ENCODE results near the gene KISS1R.

DNA sequence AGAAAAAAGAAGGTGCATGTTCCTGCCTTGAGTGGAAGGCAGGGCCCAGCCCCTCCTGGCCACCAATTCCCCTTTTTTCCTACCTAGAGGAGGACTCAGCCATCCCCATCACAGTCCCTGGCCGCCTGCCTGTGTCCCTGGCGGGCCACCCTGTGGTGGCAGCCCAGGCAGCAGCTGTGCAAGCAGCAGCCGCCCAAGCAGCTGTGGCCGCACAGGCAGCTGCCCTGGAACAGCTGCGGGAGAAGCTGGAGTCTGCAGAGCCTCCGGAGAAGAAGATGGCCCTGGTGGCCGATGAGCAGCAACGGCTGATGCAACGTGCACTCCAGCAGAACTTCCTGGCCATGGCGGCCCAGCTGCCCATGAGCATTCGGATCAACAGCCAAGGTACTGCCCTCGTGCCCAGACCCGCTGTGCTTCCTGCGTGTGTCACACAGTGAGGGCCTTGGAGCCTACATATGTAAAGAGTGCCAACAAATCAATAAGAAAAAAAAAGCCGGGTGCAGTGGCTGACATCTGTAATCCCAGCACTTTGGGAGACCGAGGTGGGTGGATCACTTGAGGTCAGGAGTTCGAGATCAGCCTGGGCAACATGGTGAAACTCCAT, 49.5 kb downstream of the KISS1R start:
- TF ChIP-seq, protein P1, sequence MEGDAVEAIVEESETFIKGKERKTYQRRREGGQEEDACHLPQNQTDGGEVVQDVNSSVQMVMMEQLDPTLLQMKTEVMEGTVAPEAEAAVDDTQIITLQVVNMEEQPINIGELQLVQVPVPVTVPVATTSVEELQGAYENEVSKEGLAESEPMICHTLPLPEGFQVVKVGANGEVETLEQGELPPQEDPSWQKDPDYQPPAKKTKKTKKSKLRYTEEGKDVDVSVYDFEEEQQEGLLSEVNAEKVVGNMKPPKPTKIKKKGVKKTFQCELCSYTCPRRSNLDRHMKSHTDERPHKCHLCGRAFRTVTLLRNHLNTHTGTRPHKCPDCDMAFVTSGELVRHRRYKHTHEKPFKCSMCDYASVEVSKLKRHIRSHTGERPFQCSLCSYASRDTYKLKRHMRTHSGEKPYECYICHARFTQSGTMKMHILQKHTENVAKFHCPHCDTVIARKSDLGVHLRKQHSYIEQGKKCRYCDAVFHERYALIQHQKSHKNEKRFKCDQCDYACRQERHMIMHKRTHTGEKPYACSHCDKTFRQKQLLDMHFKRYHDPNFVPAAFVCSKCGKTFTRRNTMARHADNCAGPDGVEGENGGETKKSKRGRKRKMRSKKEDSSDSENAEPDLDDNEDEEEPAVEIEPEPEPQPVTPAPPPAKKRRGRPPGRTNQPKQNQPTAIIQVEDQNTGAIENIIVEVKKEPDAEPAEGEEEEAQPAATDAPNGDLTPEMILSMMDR (IDR thresholded peaks at IDR 0.05): no peak
- TF ChIP-seq POLR2A (IDR thresholded peaks at IDR 0.05): no peak
